SKM-1 (cell line): ENCODE data around the gene MYRIP.
"Not testable (repeated sequence)": the region's sequence is repeated elsewhere in the genome, so short reads cannot be mapped to it uniquely, and the experiment has no call there.

Experiments used
- DNase-seq: peaks from one replicate; lab custom pipeline; 2025; ENCODE audit not compliant: unreplicated experiment; lab: John Stamatoyannopoulos, UW

Gene MYRIP

GRCh38 chr3:40024526-40024925 is 215.1 kb downstream of the MYRIP start:
- no peak for DNase-seq

DNA sequence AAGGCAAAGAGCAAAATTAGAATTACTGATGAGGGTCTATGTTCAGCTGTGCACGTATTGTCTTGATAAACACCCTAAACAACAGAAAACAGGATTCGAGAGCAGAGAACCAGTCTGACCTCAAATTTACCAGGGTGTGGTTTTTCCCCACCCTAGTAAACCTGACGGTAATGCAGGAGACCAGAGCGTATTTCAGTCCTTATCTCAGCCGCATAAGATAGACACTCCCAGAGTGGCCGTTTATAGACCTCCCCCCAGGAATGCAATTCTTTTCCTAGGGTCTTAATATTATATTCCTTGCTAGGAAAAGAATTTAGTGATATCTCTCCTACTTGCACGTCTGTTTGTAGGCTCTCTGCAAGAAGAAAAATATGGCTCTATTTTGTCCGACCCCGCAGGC is 216.5 kb downstream of the MYRIP start:
- not testable (repeated sequence) for DNase-seq

DNA sequence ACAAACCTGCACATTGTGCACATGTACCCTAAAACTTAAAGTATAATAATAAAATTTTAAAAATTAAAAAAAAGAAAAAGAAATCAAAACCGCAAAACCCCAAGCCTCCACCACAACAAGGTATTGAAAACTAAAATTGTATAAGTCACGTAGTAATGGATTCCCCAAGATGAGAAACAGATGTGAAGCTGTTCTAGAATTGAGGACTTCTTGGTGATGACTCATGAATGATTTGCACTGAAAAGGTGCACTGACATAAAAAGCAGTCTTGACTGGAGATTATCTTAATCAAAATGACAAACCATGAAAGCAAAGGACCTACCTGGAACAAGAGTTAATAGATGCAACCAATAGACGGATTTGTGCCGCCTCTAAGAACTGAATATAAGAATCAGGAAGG is 225.8 kb downstream of the MYRIP start:
- DNase-seq, result no peak

DNA sequence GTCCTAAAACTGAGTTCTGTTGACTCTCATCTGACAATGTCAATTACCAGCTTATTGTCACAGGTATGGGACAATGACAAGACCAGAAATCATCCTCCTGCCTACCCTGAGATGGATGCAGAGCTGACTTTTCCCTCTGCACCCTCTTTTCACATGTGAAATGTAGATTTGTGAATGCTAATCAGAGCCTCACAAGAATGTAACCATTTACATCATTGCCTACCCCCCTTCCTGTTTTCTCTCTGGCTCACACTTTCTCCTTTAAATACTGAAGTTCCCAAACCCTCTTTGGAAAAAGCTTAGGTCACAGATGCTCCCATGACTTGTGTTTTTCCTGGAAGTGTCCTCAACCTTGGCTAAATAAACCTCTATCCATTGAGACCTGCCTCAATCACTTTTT is 228.2 kb downstream of the MYRIP start:
- DNase-seq, result no peak

- DNase-seq, result no peak
These were observed 233.5 kb downstream of the MYRIP start for GRCh38 chr3:40042752-40043443.

DNA sequence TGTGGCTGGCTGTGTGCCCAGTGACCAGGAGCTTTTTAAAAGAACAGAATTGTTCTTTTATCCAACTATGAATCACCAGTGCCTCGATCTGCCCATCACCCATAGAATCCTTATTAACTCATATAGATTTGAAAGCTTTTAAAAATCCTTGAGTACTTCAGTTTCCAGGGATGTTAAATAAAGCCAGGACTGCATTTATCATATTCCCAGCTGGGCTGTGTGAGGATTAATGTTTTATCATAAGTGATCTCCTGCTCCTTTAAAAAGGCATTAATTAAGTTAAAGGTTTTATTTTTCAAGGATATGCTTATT is 234.0 kb downstream of the MYRIP start:
- DNase-seq, result no peak

DNA sequence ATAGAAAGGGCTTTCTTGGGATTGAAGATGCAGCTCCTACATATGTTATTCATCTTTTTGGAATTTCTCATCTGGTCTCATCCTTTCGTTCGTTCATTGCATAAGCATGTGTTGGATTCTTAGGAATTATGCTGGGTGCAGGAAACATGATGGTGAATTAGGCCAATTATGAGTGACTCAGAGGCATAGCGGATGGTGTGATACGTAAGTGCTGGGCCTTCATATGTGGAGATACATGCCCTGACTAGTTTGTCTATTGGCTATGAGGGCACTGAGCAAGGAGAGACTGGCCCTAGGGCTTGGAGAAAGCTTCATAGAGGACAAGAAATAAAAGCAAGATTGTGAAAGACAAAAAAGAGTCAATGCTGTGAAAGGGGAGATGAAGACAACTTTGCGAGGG is 235.1 kb downstream of the MYRIP start:
- no peak for DNase-seq

GRCh38 chr3:40045051-40045450 is 235.6 kb downstream of the MYRIP start:
- no peak for DNase-seq

DNA sequence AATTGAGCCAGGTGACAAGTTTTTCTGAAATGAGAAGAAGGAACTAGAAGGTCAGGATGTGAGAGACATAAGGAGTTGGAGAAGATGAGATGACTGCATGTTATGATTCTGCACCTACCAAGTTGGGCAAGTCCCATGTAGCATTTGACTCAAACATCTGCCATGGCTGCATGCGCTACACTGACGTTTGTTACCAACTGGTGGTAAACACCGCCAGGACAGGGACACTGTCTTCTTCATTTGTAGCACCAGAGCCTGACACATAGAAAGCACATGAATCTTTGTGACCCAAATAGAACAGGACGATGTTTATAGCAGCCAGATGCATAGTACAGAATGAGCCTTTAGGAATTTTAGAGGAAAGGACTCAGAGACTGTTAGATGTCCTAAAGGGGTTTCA is 236.7 kb downstream of the MYRIP start:
- no peak for DNase-seq

DNA sequence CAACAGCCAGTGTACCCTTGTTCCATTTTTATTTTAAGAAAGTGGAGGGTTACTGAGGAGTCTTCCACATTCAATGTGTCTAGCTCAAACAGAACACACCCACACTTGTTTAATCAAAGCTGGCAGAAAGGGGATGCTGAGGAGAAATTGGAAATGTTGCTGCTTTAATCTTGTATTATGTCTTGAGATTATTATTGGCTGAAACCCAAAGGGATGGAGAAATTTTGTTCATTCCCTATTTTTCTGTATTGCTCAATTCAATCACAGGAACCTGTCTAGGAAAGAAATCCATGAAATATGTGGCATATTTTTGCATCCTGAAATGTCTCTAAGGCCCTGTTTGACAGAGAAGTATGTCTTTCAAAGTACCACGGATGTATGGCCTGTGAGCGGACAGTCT is 238.0 kb downstream of the MYRIP start:
- no peak for DNase-seq

GRCh38 chr3:40053663-40054062 is 244.3 kb downstream of the MYRIP start:
- no peak for DNase-seq

- no peak for DNase-seq
These were observed 245.3 kb downstream of the MYRIP start for GRCh38 chr3:40054568-40055222.

GRCh38 chr3:40055361-40055760 is 246.0 kb downstream of the MYRIP start:
- no peak for DNase-seq

DNA sequence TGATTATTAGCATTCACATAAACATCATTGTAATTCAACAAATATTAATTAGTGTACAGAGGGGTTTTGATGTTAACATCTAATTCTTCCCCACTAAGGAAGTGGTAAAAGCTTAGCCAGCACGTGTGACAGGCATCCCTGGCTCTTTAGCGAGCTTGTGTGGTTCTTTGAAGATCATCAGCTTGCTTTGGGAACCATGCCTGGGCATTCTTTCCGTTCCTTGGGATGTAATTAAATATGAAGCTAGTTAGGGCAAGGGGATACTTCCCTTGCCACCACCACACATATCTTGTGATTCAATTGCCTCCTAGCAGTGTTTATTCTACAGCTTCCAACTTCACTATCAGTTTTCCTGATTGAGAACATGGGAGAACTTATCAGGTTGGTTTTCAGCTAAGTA is 246.5 kb downstream of the MYRIP start:
- DNase-seq, result no peak

- no peak for DNase-seq
These were observed 247.7 kb downstream of the MYRIP start for GRCh38 chr3:40057077-40057476.

GRCh38 chr3:40057786-40058185 is 248.4 kb downstream of the MYRIP start:
- DNase-seq, result no peak

DNA sequence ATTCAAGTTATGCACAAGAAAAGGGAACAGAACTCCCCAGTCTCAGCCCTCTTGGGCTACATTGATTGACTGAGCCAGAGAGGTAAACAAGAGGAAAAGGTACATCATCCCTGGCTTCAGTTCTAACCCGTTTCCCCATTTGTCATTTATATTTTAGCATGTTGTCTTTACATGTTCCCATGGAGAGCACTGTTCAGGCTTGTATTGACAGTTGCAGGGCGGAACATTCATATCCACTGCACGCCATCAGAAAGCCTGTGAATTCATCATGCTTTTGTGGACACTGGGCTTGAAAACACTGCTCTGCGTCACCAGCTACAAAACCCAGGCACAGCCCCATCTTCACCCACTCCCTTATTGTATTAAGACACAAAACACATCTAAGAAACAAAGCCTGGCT is 259.2 kb downstream of the MYRIP start:
- no peak for DNase-seq

- DNase-seq, result no peak
These were observed 261.4 kb downstream of the MYRIP start for GRCh38 chr3:40070816-40071215.

DNA sequence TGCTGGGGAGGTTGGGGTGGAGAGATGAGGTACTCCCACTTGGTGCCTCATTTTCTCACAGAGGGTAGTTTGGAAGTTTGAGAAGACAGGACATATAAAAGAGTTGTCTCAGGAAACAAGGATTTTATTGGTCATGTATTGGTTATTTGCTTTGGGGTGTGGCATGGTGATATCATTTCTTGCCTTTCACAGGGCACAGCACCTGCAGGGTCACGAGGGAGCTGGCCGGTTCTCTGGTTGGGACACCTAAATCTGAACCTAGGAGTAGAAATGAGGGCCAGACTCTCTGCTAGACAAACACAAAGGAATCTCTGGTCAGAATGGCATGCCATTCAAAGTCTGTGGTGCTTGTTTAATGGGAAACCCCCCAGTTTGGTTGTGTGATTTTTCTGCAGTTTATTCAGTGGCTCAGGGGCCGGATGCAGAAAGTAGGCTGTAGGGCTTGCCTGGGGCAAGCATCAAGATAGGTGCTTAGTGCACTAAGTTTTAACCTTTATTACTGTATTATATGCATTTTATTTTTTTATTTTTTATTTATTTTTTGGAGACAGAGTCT is 262.4 kb downstream of the MYRIP start:
- DNase-seq, result no peak

DNA sequence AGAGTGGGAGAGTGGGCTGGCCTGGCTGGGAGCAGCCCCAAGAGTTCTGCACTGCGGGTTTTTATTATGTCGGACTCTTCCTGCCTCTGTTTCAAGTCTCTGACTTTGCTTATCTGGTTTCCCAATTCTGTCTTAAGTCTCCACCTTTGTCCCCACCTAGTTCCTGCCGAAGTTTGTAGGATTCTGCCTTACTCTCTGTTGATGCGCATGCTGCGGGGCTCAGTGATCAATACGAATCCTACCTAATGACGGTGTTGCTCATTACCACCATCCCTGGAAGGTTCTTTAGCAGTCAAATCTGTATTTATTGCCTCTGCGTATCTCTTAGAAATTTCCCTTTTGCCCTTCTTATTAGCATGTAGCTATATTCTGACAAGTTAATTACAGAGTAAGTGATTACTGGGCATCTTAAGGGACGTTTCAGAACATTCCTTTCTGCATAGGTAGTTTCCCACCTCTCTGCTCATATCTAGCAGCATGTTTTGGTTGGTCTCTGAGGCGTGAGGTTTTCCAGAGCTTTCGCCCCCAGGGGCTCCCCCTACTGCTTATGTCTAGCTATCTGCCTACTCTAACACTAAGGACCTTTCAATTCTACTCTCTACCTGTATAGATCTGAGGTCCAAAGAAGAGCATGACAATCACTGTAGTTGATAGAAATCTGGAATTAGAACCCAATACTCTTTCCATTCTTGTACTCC is 264.1 kb downstream of the MYRIP start:
- no peak for DNase-seq

GRCh38 chr3:40077139-40077538 is 267.7 kb downstream of the MYRIP start:
- not testable (repeated sequence) for DNase-seq

GRCh38 chr3:40077828-40078492 is 268.6 kb downstream of the MYRIP start:
- DNase-seq, result not testable (repeated sequence)
